ENCODE data around the gene STRIP2. TPM values are rescaled to one million over a fixed set of nuclear protein-coding genes. Genes with fewer than 3 reads are reported as not detected.

The STRIP2 gene
- total RNA-seq, 1 experiment from 2014 or later, result 6.5 TPM

GRCh38 chr7:129493555-129493954, 59.3 kb downstream of the STRIP2 start:
- CTCF ChIA-PET, result interaction anchor here (0.7 to 2.4 kb wide), 13 partner anchors 8 to 332 kb away, joined by 3 to 7 read pairs (median 3); partner anchors contain the start of gene SMKR1
- Mint-ChIP-seq H3K27ac (no peak overlapping the region), H3K27me3 (ENCODE audit: low read depth) (peaks cover 3% of the 10 kb centered on the region; the same call in 1 of the 2 replicates), H3K4me1 (no peaks in the 10 kb centered on the region), H3K4me3 (no peak overlapping the region), H3K9me3 (no peaks in the 10 kb centered on the region), H3K36me3 (no peaks in the 10 kb centered on the region)
- TF ChIP-seq ZBTB21 (CRISPR knock-in tag; IDR thresholded peaks at IDR 0.05; ENCODE audit: borderline replicate concordance), result no peak
- no peak for TF ChIP-seq TEAD4 (CRISPR knock-in tag; IDR thresholded peaks at IDR 0.05)
- no peak for TF ChIP-seq NR3C1 (CRISPR knock-in tag; conservative IDR thresholded peaks at IDR 0.05; ENCODE audit: low read depth)
- TF ChIP-seq CREM (CRISPR knock-in tag; IDR thresholded peaks at IDR 0.05), result no peak
- TF ChIP-seq JUN (CRISPR knock-in tag; IDR thresholded peaks at IDR 0.05), result no peak
- no peak for TF ChIP-seq IRF2 (CRISPR knock-in tag; IDR thresholded peaks at IDR 0.05; ENCODE audit: borderline replicate concordance, low read depth)
- no peak for TF ChIP-seq MYBL2 (CRISPR knock-in tag; IDR thresholded peaks at IDR 0.05)
- no peak for TF ChIP-seq ELF4 (CRISPR knock-in tag; IDR thresholded peaks at IDR 0.05; ENCODE audit: low read depth)
- TF ChIP-seq ETV6 (CRISPR knock-in tag; IDR thresholded peaks at IDR 0.05), result no peak
- TF ChIP-seq JAZF1 (CRISPR knock-in tag; IDR thresholded peaks at IDR 0.05), result no peak
- TF ChIP-seq GTF2I (CRISPR knock-in tag; conservative IDR thresholded peaks at IDR 0.05), result no peak
- no peak for TF ChIP-seq ZMAT4 (CRISPR knock-in tag; IDR thresholded peaks at IDR 0.05)
- TF ChIP-seq ERG (CRISPR knock-in tag; IDR thresholded peaks at IDR 0.05), result no peak
- no peak for TF ChIP-seq OVOL2 (CRISPR knock-in tag; IDR thresholded peaks at IDR 0.05; ENCODE audit: borderline replicate concordance)
- TF ChIP-seq SMAD3 (CRISPR knock-in tag; IDR thresholded peaks at IDR 0.05; ENCODE audit: borderline replicate concordance), result no peak
- no peak for TF ChIP-seq ZSCAN18 (CRISPR knock-in tag; IDR thresholded peaks at IDR 0.05)
- TF ChIP-seq ATF3 (CRISPR knock-in tag; conservative IDR thresholded peaks at IDR 0.05), result no peak
- TF ChIP-seq ZNF512 (CRISPR knock-in tag; IDR thresholded peaks at IDR 0.05; ENCODE audit: borderline replicate concordance), result no peak
- no peak for TF ChIP-seq TP53 (CRISPR knock-in tag; IDR thresholded peaks at IDR 0.05)
- no peak for DNase-seq (ENCODE audit: low spot score)
- 0 out of 2 replicates have a peak, but pooled peaks have one; percentile 50 for ATAC-seq
- POLR2A ChIA-PET, result no interaction called here

- CTCF ChIA-PET, result interaction anchor here (0.7 to 2.4 kb wide), 13 partner anchors 8 to 331 kb away, joined by 3 to 7 read pairs (median 3); partner anchors contain the start of gene SMKR1
- Mint-ChIP-seq H3K36me3 (no peaks in the 10 kb centered on the region), H3K9me3 (no peaks in the 10 kb centered on the region), H3K4me1 (no peaks in the 10 kb centered on the region), H3K27ac (no peak overlapping the region), H3K4me3 (no peak overlapping the region), H3K27me3 (ENCODE audit: low read depth) (peaks cover 3% of the 10 kb centered on the region; the same call in 1 of the 2 replicates)
- no peak for DNase-seq (ENCODE audit: low spot score)
- POLR2A ChIA-PET, result no interaction called here
- ATAC-seq, result no peak
- TF ChIP-seq USF2 (CRISPR knock-in tag; IDR thresholded peaks at IDR 0.05) (no peak), CREM (CRISPR knock-in tag; IDR thresholded peaks at IDR 0.05) (no peak), ETV6 (CRISPR knock-in tag; IDR thresholded peaks at IDR 0.05) (no peak), KAT7 (CRISPR knock-in tag; IDR thresholded peaks at IDR 0.05; ENCODE audit: borderline replicate concordance) (no peak), MAX (CRISPR knock-in tag; IDR thresholded peaks at IDR 0.05) (no peak), ATF2 (CRISPR knock-in tag; IDR thresholded peaks at IDR 0.05; ENCODE audit: borderline replicate concordance, low read depth) (no peak), HMGXB4 (CRISPR knock-in tag; IDR thresholded peaks at IDR 0.05) (no peak), MLX (CRISPR knock-in tag; IDR thresholded peaks at IDR 0.05) (no peak), ZNF219 (CRISPR knock-in tag; IDR thresholded peaks at IDR 0.05; ENCODE audit: borderline replicate concordance) (no peak)
Observed at GRCh38 chr7:129494041-129494440, 59.8 kb downstream of the STRIP2 start.

Data from WTC11 (cell line).